Measurements from ENCODE around the gene NR0B2.
"Not testable (repeated sequence)": the region's sequence is repeated elsewhere in the genome, so short reads cannot be mapped to it uniquely, and the experiment has no call there.

Gene NR0B2

GRCh38 chr1:26874896-26875295 lies 38.9 kb downstream of the NR0B2 start:
- H3K4me3 ChIP-seq, result no peak overlapping the region
- no peaks in the 10 kb centered on the region for H3K27me3 ChIP-seq
- DNase-seq, result no peak
- TF ChIP-seq CTCF (IDR thresholded peaks at IDR 0.05), result no peak
- peaks cover 18 to 33% (median 28%) of the 10 kb centered on the region in 3 donors for H3K36me3 ChIP-seq
- intact Hi-C loops (cut with DNase I; ENCODE audit: low total_unique reads), result no loop called here
- H3K4me1 ChIP-seq, result peaks cover 0 to 5% (median 2%) of the 10 kb centered on the region in 4 donors
- no peaks in the 10 kb centered on the region for H3K9me3 ChIP-seq
- no peak overlapping the region for H3K27ac ChIP-seq

- H3K9me3 ChIP-seq; H3K27me3 ChIP-seq; H3K4me3 ChIP-seq; H3K27ac ChIP-seq; intact Hi-C loops (cut with DNase I; ENCODE audit: low total_unique reads); DNase-seq; H3K4me1 ChIP-seq: not testable (repeated sequence)
- H3K36me3 ChIP-seq, result peaks cover 0 to 15% (median 10%) of the 10 kb centered on the region in 3 donors
Measured at GRCh38 chr1:26873097-26873496, 40.7 kb downstream of the NR0B2 start.

GRCh38 chr1:26864610-26865480 lies 48.9 kb downstream of the NR0B2 start:
- peak in 1 of 2 experiments; percentile 9 for TF ChIP-seq CTCF (IDR thresholded peaks at IDR 0.05)
- H3K27ac ChIP-seq, result peak overlapping the region; percentile 99
- H3K4me1 ChIP-seq, result peaks cover 0 to 22% (median 15%) of the 10 kb centered on the region in 4 donors
- intact Hi-C loops (cut with DNase I; ENCODE audit: low total_unique reads), result no loop called here
- H3K36me3 ChIP-seq, result no peaks in the 10 kb centered on the region
- DNase-seq, result peak; percentile 99
- no peaks in the 10 kb centered on the region for H3K27me3 ChIP-seq
- no peaks in the 10 kb centered on the region for H3K9me3 ChIP-seq
- H3K4me3 ChIP-seq, result peak overlapping the region; percentile 55 to 63

GRCh38 chr1:26863685-26864077 lies 50.1 kb downstream of the NR0B2 start:
- no peaks in the 10 kb centered on the region for H3K9me3 ChIP-seq
- H3K27ac ChIP-seq, result peak overlapping the region; percentile 70 to 94
- intact Hi-C loops (cut with DNase I; ENCODE audit: low total_unique reads), result no loop called here
- H3K36me3 ChIP-seq, result no peaks in the 10 kb centered on the region
- no peak for TF ChIP-seq CTCF (IDR thresholded peaks at IDR 0.05)
- H3K4me1 ChIP-seq, result peaks cover 0 to 22% (median 15%) of the 10 kb centered on the region in 4 donors
- H3K4me3 ChIP-seq, result peak overlapping the region in 1 of 2 donors; percentile 55
- no peaks in the 10 kb centered on the region for H3K27me3 ChIP-seq
- no peak for DNase-seq

GRCh38 chr1:26862781-26863684 lies 50.7 kb downstream of the NR0B2 start, which contains the start of gene SFN:
TSS of gene SFN (plus strand) at chr1:26863149. CDS start at chr1:26863213, 64 bp downstream.
- no peak for TF ChIP-seq CTCF (IDR thresholded peaks at IDR 0.05)
- intact Hi-C loops (cut with DNase I; ENCODE audit: low total_unique reads), result no loop called here
- H3K4me1 ChIP-seq, result peaks cover 0 to 22% (median 15%) of the 10 kb centered on the region in 4 donors
- H3K9me3 ChIP-seq, result no peaks in the 10 kb centered on the region
- H3K27me3 ChIP-seq, result no peaks in the 10 kb centered on the region
- H3K4me3 ChIP-seq, result peak within 1 kb of the TSS; percentile 55 to 63
- DNase-seq, result no peak
- peak within 1 kb of the TSS; percentile 70 to 94 for H3K27ac ChIP-seq
- H3K36me3 ChIP-seq, result peaks cover 0 to 4% (median 0%) of the 10 kb centered on the region in 3 donors
